ENCODE results near the gene FBP1.
"Not testable (repeated sequence)": the region's sequence is repeated elsewhere in the genome, so short reads cannot be mapped to it uniquely, and the experiment has no call there.

Gene FBP1

DNA sequence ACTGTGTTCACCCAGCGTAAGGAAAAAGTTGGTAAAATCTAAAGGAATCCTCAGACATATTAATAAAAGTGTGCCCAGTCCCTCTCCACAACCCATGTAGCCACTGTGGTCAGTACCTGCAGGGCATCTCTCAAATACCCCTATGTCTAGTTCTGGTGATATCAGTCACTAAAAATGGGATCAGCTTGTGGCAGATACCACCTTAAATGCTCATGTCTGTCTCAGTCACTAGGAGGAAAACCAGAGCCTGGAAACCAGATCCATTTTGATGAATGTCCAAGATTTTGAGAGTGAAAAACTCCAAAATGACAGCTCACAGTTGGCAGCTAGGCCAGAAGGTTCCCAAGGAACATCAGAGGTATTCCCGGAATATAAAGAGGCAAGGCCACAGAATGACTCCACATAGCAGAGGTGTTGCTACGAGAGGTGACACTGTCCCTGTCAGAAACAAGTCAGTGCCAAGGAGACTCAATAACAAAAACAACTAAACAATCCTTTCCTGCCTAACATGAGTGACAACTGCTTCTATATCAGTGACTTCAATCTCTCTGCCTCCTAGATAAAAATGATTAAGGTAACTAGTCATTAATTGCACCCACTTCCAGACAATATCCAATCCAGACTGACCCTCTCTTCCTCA lies 70.9 kb downstream of the FBP1 start:
- no peak for DNase-seq

DNA sequence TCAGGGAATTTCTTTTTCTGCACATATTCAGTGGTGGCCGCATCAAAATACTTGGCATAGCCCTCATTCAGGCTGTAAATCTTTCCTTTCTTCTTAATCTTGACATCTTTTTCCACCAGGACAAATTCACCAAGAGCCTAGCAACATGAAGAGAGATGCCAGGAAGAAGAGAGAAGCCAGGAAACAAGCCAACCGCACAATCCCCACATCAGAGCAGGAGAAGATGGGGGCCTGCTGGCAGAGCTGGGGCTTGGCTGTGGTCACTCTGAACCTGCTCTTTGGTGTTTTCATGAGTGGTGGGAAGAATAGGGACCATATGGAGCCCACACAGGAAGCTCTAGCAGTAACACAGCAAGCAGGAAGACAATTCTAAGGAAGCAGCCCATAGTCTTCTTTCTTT lies 72.0 kb downstream of the FBP1 start:
- no peak for DNase-seq

DNA sequence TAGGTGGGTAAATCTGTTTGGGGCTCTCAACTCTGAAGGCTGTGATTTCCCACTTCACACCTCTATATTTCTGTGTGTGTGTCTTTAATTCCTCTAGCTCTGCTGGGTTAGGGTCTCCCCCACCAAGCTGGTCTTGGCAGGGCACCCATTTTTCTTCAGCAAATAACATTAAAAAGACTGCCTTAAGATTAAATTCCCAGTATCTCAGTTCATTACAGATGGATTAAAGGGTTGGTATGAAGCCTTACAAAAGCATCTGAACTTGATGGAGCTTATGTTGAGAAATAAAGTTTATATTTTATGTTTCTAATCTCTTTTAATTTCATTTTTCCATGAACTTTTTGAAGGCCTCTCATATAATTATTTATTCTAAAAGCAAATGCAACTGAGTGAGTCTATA lies 72.8 kb downstream of the FBP1 start:
- DNase-seq, result no peak

DNA sequence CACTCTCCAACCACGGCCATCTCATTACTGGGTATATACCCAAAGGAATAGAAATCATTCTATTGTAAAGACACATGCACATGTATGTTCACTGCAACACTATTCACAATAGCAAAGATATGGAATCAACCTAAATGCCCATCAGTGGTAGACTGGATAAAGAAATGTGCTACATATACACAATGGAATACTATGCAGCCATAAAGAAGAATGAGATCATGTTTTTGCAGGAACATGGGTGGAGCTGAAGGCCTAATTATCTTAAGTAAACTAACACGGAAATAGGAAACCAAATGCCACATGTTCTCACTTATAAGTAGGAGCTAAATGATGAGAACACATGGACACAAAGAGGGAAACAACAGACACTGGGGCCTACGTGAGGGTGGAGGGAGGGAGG lies 75.0 kb downstream of the FBP1 start:
- DNase-seq, result not testable (repeated sequence)

DNA sequence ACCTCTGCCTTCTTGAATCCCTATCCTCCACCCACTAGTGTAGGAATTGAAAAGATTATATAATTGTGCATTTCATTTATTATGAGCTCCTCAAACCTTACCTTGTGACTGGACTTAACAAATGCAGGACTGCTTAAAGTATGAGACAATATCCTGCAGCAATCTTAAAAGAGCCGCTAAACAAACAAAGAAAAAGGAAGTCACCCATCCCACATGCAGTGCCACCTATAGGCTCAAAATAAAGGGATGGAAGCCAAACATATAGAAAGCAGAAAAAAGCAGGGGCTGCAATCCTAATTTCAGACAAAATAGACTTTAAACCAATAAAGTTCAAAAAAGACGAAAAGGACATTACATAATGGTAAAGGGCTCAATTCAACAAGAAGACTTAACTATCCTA lies 75.8 kb downstream of the FBP1 start:
- no peak for DNase-seq

DNA sequence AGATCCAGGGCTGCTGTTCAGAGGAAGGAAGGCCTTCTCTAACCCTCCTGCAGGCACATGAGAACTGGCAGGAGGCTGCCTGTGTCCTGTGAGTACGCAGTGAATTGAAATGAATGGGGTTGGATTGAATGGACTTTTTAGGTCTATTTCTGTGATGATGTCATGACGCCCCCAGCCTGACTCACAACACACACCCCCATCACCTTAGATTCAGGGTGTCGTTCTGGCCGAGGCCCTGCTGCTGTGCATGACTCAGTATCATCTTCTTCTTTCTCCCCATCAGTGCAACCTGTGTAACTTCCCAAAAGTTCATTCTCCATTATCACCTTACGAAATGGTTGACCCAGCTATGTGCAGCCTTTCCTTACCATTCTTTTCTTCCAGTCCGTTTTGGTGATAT lies 79.1 kb downstream of the FBP1 start:
- no peak for DNase-seq

DNA sequence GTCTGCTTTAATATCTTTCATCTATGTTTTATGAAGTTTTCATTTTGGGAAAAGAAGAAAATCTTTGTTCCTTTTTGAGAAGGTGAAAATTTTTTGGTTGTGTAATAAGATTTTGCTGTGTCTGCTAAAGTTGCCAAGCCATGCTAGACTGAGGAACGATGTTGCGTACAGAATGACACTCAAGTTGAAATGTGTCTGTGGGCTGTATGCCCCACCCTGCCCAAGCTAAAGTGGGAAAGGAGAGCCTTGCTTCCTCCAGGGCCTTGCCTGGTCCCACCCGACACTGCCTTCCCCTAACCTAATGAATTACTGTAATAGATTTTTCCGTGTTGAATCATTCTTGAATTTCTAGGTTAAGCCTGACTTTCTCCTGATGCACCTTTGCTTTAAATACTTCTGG lies 81.9 kb downstream of the FBP1 start:
- DNase-seq, result no peak

DNA sequence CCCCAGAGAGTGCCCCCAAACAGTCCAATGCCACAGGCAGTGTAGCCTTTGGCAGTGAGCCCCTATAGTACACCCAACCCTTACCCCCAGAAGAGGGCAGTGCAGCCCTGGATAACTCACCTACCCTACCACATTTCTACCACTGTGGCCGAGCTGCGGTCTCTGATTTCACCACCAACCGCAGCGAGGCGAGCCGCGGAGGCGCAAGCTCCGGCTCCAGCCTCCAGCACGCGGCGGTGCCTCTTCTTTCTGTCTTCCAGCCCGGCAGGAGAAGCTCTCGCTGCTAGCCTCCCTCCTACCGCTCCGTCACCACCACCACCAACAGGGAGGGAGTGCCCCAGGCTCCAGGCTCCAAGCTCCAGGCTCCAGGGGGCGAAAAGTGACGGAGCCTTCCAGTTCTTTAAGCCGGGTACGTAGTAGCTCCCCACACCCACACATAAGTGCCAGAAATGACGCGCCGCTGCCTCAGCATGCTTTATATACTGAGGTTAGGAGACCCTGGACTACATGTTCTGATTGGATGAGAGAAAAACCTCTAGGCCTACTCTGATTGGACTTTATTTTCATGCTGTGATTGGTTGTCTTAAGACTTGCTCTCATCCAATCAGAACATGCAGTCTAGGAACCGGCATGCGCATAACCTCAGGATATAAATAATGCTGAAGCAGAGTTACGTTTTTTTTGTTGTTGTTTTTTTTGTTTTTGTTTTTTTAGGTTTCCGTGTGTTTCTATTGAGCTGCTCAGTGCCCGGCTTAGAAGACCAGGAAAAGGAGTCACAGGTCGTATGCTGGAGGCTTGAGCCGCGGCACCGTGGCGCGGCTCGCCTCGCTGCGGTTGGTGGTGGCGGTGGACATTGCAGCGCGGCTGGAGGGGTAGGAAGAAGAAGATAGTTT lies 84.6 kb downstream of the FBP1 start, which contains the start of gene PCAT7:
Gene PCAT7, plus strand, starts transcription at position 645 of the 893 bp plus-strand sequence.
- DNase-seq, result no peak

DNA sequence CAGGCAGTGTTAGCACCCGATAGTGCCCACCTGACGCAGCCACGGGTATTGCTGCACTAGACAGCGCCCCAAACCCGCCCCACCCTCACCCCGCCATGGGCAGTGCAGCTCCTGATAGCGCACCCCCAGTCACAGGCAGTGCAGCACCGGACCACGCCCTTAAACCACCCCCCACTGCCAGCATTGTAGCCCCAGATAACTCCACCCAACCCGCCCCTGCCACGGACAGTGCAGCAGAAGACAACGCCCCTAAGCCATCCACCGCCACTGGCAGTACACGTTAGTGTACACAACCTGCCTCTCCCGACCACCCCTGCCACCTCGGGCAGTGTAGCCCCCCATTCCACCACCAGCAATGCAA lies 85.3 kb downstream of the FBP1 start:
- no peak for DNase-seq

Data from DMS79 treated with DMSO at 0.1 percent for 48 hours (cell line).